Activated T-helper 1 cell treated with anti-CD3 and anti-CD28 coated beads, Interleukin-12 subunit alpha, Interleukin-12 subunit beta, Interleukin-2, Interleukin-4 antibody, amounts not matched to agents 30 ng/mL and 10 ng/mL and 1 ng/mL, durations not matched to agents 14 hours and 24 hours and 36 hours (primary cell): Measurements from ENCODE around the gene NHLRC2. TPM values are rescaled to one million over a fixed set of nuclear protein-coding genes. Genes with fewer than 3 reads are reported as not detected.

Experiments used
- DNase-seq: peaks from one replicate; pipeline ENCODE4 v3.0.0; 2021; ENCODE audit warnings: low spot score
- H3K27ac Mint-ChIP-seq: one replicate; pipeline ENCODE4 v1.8.0; 2021; ENCODE audit warnings: mild to moderate bottlenecking, mixed read lengths
- H3K27me3 Mint-ChIP-seq: one replicate; pipeline ENCODE4 v1.8.0; 2022; ENCODE audit warnings: mild to moderate bottlenecking, moderate library complexity, mixed read lengths; ENCODE audit not compliant: insufficient read depth
- H3K36me3 Mint-ChIP-seq: one replicate; pipeline ENCODE4 v1.8.0; 2021; ENCODE audit warnings: low read depth, mixed read lengths
- H3K4me1 Mint-ChIP-seq: one replicate; pipeline ENCODE4 v1.8.0; 2021; ENCODE audit warnings: low read depth, mixed read lengths
- H3K4me3 Mint-ChIP-seq: one replicate; pipeline ENCODE4 v1.8.0; 2021; ENCODE audit warnings: mild to moderate bottlenecking, moderate library complexity, mixed read lengths
- H3K9me3 Mint-ChIP-seq: one replicate; pipeline ENCODE4 v1.8.0; 2021; ENCODE audit warnings: mixed read lengths
- intact Hi-C: fragments of 100-400 bp; cut with micrococcal nuclease; formaldehyde crosslinking; loops from one replicate; pipeline ENCODE4 v1.15.1; 2024
- total RNA-seq: library from RNA; stranded (reverse); gene quantifications from 2 replicates; pipeline ENCODE4 v1.2.3, GENCODE V29; 2022

The NHLRC2 gene
- total RNA-seq, 1 donor from 2014 or later, result 28.2 TPM

GRCh38 chr10:113920875-113921274 lies 66.4 kb downstream of the NHLRC2 start:
- Mint-ChIP-seq H3K9me3 (peaks cover 9% of the 10 kb centered on the region), H3K4me3 (no peak overlapping the region), H3K27me3 (peaks cover 6% of the 10 kb centered on the region), H3K27ac (no peak overlapping the region), H3K4me1 (no peaks in the 10 kb centered on the region), H3K36me3 (peaks cover 7% of the 10 kb centered on the region)
- intact Hi-C loops, result no loop called here
- no peak for DNase-seq

GRCh38 chr10:113921561-113922370 lies 67.3 kb downstream of the NHLRC2 start:
- Mint-ChIP-seq H3K4me3 (no peak overlapping the region), H3K9me3 (peaks cover 9% of the 10 kb centered on the region), H3K27me3 (peaks cover 13% of the 10 kb centered on the region), H3K36me3 (peaks cover 7% of the 10 kb centered on the region), H3K4me1 (no peaks in the 10 kb centered on the region), H3K27ac (no peak overlapping the region)
- no peak for DNase-seq
- intact Hi-C loops, result no loop called here

- H3K4me3 Mint-ChIP-seq, result no peak overlapping the region
Observed at GRCh38 chr10:113922787-113923570, 68.5 kb downstream of the NHLRC2 start.

DNA sequence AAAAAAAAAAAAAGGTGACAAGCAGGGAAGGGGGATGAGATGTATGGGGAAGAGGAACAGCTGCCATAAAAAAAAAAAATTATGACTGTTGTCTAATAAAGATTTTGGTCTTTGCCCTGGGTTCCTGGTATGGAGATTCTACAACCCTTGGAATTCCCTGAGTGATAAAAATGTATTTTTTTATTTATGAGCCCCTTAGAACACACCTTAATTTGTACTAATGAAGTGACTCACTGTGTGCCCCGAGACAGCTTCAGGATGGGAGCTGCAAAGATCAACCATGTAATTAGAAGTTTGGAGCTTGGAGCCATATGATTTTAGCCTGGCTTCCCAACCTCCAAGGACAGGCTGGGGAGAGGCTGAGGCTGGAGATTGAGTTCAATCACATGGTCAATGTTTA lies 69.7 kb downstream of the NHLRC2 start:
- DNase-seq, result no peak
- H3K27ac Mint-ChIP-seq, result no peak overlapping the region
- no peak overlapping the region for H3K4me3 Mint-ChIP-seq
- H3K9me3 Mint-ChIP-seq, result peaks cover 9% of the 10 kb centered on the region
- intact Hi-C loops, result no loop called here
- H3K4me1 Mint-ChIP-seq, result no peaks in the 10 kb centered on the region
- H3K36me3 Mint-ChIP-seq, result peaks cover 2% of the 10 kb centered on the region
- peaks cover 21% of the 10 kb centered on the region for H3K27me3 Mint-ChIP-seq

More at GRCh38 chr10:113922787-113923570, 68.5 kb downstream of the NHLRC2 start:
- Mint-ChIP-seq H3K27ac (no peak overlapping the region), H3K27me3 (peaks cover 20% of the 10 kb centered on the region), H3K4me1 (no peaks in the 10 kb centered on the region), H3K36me3 (peaks cover 2% of the 10 kb centered on the region), H3K9me3 (peaks cover 9% of the 10 kb centered on the region)
- intact Hi-C loops, result no loop called here
- no peak for DNase-seq

- DNase-seq, result no peak
- Mint-ChIP-seq H3K27me3 (peaks cover 25% of the 10 kb centered on the region), H3K4me3 (no peak overlapping the region)
Observed at GRCh38 chr10:113924664-113925063, 70.2 kb downstream of the NHLRC2 start.

GRCh38 chr10:113927440-113927839 lies 73.0 kb downstream of the NHLRC2 start:
- Mint-ChIP-seq H3K9me3 (peaks cover 9% of the 10 kb centered on the region), H3K4me1 (no peaks in the 10 kb centered on the region), H3K36me3 (peaks cover 2% of the 10 kb centered on the region), H3K4me3 (no peak overlapping the region), H3K27ac (no peak overlapping the region), H3K27me3 (peaks cover 30% of the 10 kb centered on the region)
- DNase-seq, result no peak
- intact Hi-C loops, result no loop called here

More at GRCh38 chr10:113924664-113925063, 70.2 kb downstream of the NHLRC2 start:
- Mint-ChIP-seq H3K27ac (no peak overlapping the region), H3K4me1 (no peaks in the 10 kb centered on the region), H3K36me3 (peaks cover 2% of the 10 kb centered on the region), H3K9me3 (peaks cover 9% of the 10 kb centered on the region)
- intact Hi-C loops, result no loop called here

DNA sequence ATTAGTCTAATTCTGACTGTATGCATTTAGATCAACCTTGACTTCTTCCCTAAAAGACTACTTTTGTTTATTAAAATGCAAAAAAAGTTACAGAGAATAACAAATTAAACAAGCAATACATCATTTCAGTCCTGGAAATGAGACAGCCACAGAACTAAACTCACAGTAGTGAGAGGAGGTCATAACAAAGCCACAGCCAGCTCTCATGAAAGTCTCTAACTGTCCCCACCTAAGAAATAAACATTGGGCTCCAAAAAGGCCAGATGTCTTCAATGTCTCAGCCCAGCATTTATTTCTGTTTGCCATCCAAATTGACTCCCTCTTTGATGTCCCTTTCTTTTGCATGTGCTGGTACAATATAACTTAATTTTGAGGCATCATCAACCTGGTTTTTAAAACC lies 74.4 kb downstream of the NHLRC2 start:
- Mint-ChIP-seq H3K36me3 (peaks cover 2% of the 10 kb centered on the region), H3K4me1 (no peaks in the 10 kb centered on the region), H3K27me3 (peaks cover 29% of the 10 kb centered on the region), H3K9me3 (peaks cover 9% of the 10 kb centered on the region), H3K27ac (no peak overlapping the region), H3K4me3 (no peak overlapping the region)
- DNase-seq, result no peak
- intact Hi-C loops, result no loop called here

DNA sequence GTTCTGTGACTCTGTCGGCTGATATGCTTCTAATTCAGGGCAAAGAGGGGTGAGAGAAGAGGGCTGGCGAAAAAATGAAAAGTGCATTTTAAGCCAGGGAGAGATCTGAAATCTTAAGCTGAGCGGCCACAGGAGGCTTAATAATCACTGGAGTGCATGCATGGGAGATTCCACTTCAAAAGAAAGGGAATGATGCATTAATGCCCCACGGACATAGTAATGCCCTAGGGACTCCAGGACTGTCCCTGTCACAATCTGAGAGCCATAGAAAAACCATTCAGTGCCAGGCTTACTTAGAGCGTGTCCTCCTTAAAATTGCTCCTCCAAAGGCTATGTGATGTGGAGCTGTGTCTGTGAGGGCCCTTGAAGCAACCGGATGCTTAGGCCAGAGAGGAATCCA lies 75.1 kb downstream of the NHLRC2 start:
- DNase-seq, result no peak
- intact Hi-C loops, result no loop called here
- Mint-ChIP-seq H3K4me3 (no peak overlapping the region), H3K27me3 (peaks cover 26% of the 10 kb centered on the region), H3K27ac (no peak overlapping the region), H3K9me3 (peaks cover 9% of the 10 kb centered on the region), H3K4me1 (no peaks in the 10 kb centered on the region), H3K36me3 (peaks cover 2% of the 10 kb centered on the region)

DNA sequence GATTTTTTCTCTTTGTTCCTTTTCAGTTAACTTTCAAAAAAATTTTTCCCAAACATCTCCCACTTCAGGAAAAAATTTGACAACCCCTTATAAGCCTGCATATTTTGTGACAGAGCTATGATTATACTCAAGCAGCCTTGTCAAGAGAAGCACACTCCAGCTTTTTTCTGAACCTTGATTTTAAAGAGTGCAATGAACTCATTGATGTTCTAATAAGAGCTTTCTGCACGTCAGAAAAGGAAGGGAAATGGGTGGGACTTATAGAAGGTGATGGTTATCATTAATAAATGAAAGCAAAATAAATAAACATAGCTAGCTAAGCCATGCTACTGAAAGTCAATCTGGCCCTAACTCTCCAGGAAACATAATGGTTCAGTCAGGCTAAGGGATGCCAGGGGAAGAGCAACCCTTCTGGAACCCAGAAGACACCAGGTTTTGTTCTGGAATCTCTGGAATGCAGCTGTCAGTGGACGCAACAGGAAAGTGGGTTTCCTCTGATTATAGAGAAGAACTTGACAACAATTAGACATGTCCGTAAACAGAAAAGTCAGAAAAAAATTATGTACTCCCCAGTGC lies 76.1 kb downstream of the NHLRC2 start:
- no peak for DNase-seq
- no peaks in the 10 kb centered on the region for H3K9me3 Mint-ChIP-seq
- peaks cover 26% of the 10 kb centered on the region for H3K27me3 Mint-ChIP-seq
- intact Hi-C loops, result no loop called here
- H3K27ac Mint-ChIP-seq, result no peak overlapping the region
- no peaks in the 10 kb centered on the region for H3K4me1 Mint-ChIP-seq
- H3K36me3 Mint-ChIP-seq, result no peaks in the 10 kb centered on the region
- H3K4me3 Mint-ChIP-seq, result no peak overlapping the region

GRCh38 chr10:113932854-113933253 lies 78.4 kb downstream of the NHLRC2 start:
- Mint-ChIP-seq H3K4me3 (no peak overlapping the region), H3K36me3 (no peaks in the 10 kb centered on the region), H3K4me1 (no peaks in the 10 kb centered on the region), H3K27me3 (peaks cover 15% of the 10 kb centered on the region), H3K27ac (no peak overlapping the region), H3K9me3 (no peaks in the 10 kb centered on the region)
- intact Hi-C loops, result no loop called here
- no peak for DNase-seq

DNA sequence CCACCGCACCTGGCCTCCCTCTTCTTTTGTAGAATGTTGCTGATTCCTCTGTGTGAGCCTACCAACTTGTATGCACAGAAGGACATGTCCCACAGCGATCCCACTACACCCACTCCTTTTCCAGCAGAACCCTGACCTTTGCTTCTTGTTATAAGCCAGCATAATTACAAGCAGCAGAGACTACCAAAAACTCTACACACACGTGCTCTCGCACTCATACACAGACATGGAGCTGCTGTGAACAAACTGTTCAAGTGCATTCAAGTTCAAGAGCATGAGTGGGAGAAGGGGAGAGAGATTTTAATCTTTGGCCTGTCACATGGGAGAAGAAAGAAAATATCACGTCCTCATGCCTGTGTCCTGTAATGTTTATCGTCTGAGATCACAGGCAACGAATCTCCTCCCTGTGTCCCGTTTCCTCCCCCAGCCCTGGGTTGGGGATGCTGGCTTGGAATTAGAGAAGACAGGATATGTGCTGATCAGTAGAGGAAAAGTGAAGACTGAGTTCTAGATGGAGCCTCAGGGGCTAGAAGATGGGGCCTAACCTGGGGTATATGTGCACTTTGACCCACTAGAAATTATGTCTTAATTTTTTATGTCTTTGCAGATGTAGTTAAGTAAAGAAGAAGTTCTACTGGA lies 79.6 kb downstream of the NHLRC2 start:
- no peaks in the 10 kb centered on the region for H3K4me1 Mint-ChIP-seq
- intact Hi-C loops, result no loop called here
- H3K27me3 Mint-ChIP-seq, result peaks cover 17% of the 10 kb centered on the region

DNA sequence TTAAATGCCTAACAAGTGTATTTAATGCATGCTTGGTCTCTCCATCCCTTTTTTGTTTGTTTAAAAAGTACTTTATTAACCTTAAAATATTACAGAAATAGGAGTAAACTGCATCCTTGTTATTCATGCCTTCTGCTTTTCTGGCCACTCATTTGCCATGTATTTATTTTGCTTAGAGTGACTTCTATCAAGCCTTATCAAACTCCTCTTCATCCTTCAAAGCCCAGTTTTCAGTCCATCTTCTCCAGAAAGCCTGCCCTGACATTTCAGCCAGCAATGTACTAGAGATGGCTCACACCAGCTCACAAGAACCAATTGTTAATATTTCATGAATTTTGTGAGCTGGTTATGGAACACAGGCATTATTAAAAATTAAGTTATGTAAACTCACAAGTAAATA lies 82.8 kb downstream of the NHLRC2 start:
- intact Hi-C loops, result no loop called here
- DNase-seq, result no peak
- H3K27me3 Mint-ChIP-seq, result peaks cover 18% of the 10 kb centered on the region
- H3K4me1 Mint-ChIP-seq, result no peaks in the 10 kb centered on the region
- no peaks in the 10 kb centered on the region for H3K36me3 Mint-ChIP-seq
- no peaks in the 10 kb centered on the region for H3K9me3 Mint-ChIP-seq
- no peak overlapping the region for H3K4me3 Mint-ChIP-seq
- no peak overlapping the region for H3K27ac Mint-ChIP-seq

More for the DNA sequence above, 79.6 kb downstream of the NHLRC2 start:
- Mint-ChIP-seq H3K27ac (no peak overlapping the region), H3K9me3 (no peaks in the 10 kb centered on the region), H3K36me3 (no peaks in the 10 kb centered on the region), H3K4me3 (no peak overlapping the region)
- no peak for DNase-seq
